GM12874 (cell line): Measurements from ENCODE around the gene THSD4.

Source experiments
- CTCF ChIP-seq: IDR thresholded peaks from 2 replicates; pipeline ENCODE4 v1.5.1; 2011; ENCODE audit warnings: low read depth, mild to moderate bottlenecking, control low read depth, low read length, moderate library complexity; ENCODE audit not compliant: insufficient read depth

The THSD4 gene

GRCh38 chr15:71259866-71260265 lies 144.6 kb downstream of the THSD4 start:
- no peak for TF ChIP-seq CTCF

GRCh38 chr15:71261418-71261817 lies 146.1 kb downstream of the THSD4 start:
- TF ChIP-seq CTCF, result no peak

- no peak for TF ChIP-seq CTCF
These were observed 146.6 kb downstream of the THSD4 start for GRCh38 chr15:71261909-71262308.

- TF ChIP-seq CTCF, result no peak
These were observed 147.3 kb downstream of the THSD4 start for GRCh38 chr15:71262599-71262998.

GRCh38 chr15:71271327-71271726 lies 156.1 kb downstream of the THSD4 start:
- no peak for TF ChIP-seq CTCF

GRCh38 chr15:71272932-71273331 lies 157.7 kb downstream of the THSD4 start:
- TF ChIP-seq CTCF, result no peak

- no peak for TF ChIP-seq CTCF
These were observed 158.6 kb downstream of the THSD4 start for GRCh38 chr15:71273731-71274447.
